ENCODE data around the gene C19orf38. TPM values are rescaled to one million over a fixed set of nuclear protein-coding genes. Genes with fewer than 3 reads are reported as not detected.

Gene C19orf38
- 0.20 TPM in 1 of 2 replicates, not detected in the other for total RNA-seq (2021)
- long read RNA-seq, result 0 reads

- no peak within 1 kb of the TSS for H3K27ac ChIP-seq (ENCODE audit: insufficient read length, low read depth, low read length)
- no peak within 1 kb of the TSS for H2BK5ac ChIP-seq (ENCODE audit: insufficient read length, low read length)
- no peak within 1 kb of the TSS for H4K8ac ChIP-seq (replicated peaks; ENCODE audit: insufficient read length, low read depth, low read length)
- no peak within 1 kb of the TSS for H2AK5ac ChIP-seq (ENCODE audit: insufficient read length, low read length)
- 0 out of 7 replicates have a peak within 1 kb of the TSS, but pooled peaks of 1 of the 3 experiments have one; percentile 28 for H3K27ac Mint-ChIP-seq
- no peak within 1 kb of the TSS for H3K18ac ChIP-seq (ENCODE audit: insufficient read length, low read depth, low read length)
- H3K79me1 ChIP-seq (ENCODE audit: insufficient read depth, low read depth, low read length, poor library complexity, severe bottlenecking), result no peaks in the 10 kb centered on the region
- H3K36me3 Mint-ChIP-seq (ENCODE audit: insufficient read depth in 1 of 3, low read depth in 3 of 3), result no peaks in the 10 kb centered on the region
- no peak within 1 kb of the TSS for H2AFZ ChIP-seq (ENCODE audit: low read length)
- no peak within 1 kb of the TSS for H2BK12ac ChIP-seq (ENCODE audit: insufficient read length, low read depth, low read length)
- no peak for DNase-seq
- no peaks in the 10 kb centered on the region for H3K9me3 ChIP-seq (ENCODE audit: control insufficient read depth, low read depth, low read length)
- H3T11ph ChIP-seq (ENCODE audit: low read length), result no peak within 1 kb of the TSS
- peaks cover 35% of the 10 kb centered on the region for H3K27me3 Mint-ChIP-seq (ENCODE audit: low read depth)
- H3K27me3 ChIP-seq (ENCODE audit: insufficient read depth, low read length), result no peaks in the 10 kb centered on the region
- H2BK120ac ChIP-seq (ENCODE audit: low read depth, low read length, poor library complexity, severe bottlenecking), result no peak within 1 kb of the TSS
- no peak within 1 kb of the TSS for H2BK15ac ChIP-seq (ENCODE audit: low read depth, low read length)
- H3K14ac ChIP-seq (ENCODE audit: insufficient read depth, low read length), result no peak within 1 kb of the TSS
- H3K9ac ChIP-seq (ENCODE audit: extremely low read depth, insufficient read length, low read length), result no peak within 1 kb of the TSS
- H3K4me2 ChIP-seq (ENCODE audit: insufficient read depth, insufficient read length, low read length), result no peak within 1 kb of the TSS
- H4K91ac ChIP-seq (ENCODE audit: insufficient read length, low read depth, low read length), result no peak within 1 kb of the TSS
- H3K23me2 ChIP-seq (ENCODE audit: insufficient read length, low read depth, low read length, poor library complexity, severe bottlenecking), result no peaks in the 10 kb centered on the region
- no peak within 1 kb of the TSS for H4K5ac ChIP-seq (ENCODE audit: insufficient read length, low read depth, low read length)
- H3K23ac ChIP-seq (ENCODE audit: insufficient read length, low read depth, low read length), result no peak within 1 kb of the TSS
- no CpG with 5 or more reads among the region's 14 CpGs for WGBS (ENCODE audit: extremely low coverage, insufficient read length, low lambda C conversion rate)
- no peaks in the 10 kb centered on the region for H3K4me1 ChIP-seq (ENCODE audit: insufficient read depth, low read length)
- peaks cover 5 to 8% of the 10 kb centered on the region in 2 experiments; a peak in 4 of 5 replicates for H3K9me3 Mint-ChIP-seq
- H3K4ac ChIP-seq (ENCODE audit: low read depth, low read length), result no peak within 1 kb of the TSS
- peaks cover 0 to 3% of the 10 kb centered on the region in 2 experiments; a peak in 1 of 4 replicates for H3K4me1 Mint-ChIP-seq
- no peaks in the 10 kb centered on the region for H3K79me2 ChIP-seq (ENCODE audit: insufficient read depth, low read length)
- no peak for TF ChIP-seq CTCF (conservative IDR thresholded peaks at IDR 0.05)
- H4K20me1 ChIP-seq (ENCODE audit: control insufficient read depth, insufficient read depth, insufficient read length), result no peaks in the 10 kb centered on the region
- H3K4me3 Mint-ChIP-seq, result peak within 1 kb of the TSS in 1 of 2 experiments; percentile 31; a peak in 1 of 5 replicates
- H3K56ac ChIP-seq (ENCODE audit: insufficient read length, low read depth, low read length), result no peak within 1 kb of the TSS
- H2BK20ac ChIP-seq (ENCODE audit: low read depth, low read length, poor library complexity, severe bottlenecking), result no peak within 1 kb of the TSS
These were observed at the start of gene C19orf38 for GRCh38 chr19:10848230-10848856. Gene C19orf38 (plus strand): TSS chr19:10848415. CDS start chr19:10848509, 94 bp downstream.
